ENCODE measurements around the gene ST7. TPM values are rescaled to one million over a fixed set of nuclear protein-coding genes. Genes with fewer than 3 reads are reported as not detected.

ST7 gene
- polyA plus RNA-seq, 1 donor (not counting 4 experiments of a cell fraction or from before 2014, with no cell fraction given) = 16.9 TPM

DNA sequence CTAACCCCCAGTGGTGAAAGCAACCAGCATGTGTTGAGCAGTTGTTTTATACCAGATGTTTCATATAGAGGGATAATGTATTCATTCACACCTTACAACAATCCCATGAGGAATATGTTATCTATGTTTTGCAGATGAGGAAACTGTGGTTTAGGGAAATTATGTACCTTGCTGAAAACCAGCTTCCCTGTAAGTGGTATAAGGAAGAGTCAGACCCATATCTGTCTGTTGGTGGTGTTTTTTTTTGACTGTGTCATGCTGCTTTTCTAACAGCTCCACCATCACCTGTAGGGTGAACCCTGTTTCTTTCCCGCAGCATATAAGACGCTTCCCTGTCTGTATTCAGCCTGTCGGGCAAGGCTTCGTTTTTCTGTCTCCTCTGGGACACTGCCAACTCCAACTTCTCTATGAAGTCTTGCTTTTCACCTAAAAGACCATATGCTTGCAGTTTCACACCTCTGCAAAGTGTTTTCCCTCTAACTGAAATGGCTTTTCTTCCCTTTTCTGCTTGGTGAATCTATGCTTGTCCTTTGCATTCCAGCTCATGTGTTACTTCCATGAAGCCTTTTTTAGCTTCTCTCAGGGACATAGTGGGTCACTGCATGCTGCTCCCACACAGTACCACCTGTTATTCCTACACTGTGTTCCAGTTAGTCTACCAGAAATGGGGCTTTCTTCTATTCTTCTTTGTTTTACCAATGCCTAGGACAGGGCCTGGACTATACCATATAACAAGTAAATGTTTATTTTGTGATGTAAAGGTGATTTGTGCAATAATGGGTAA, 92.8 kb downstream of the ST7 start:
- no peak for TF ChIP-seq CTCF (optimal IDR thresholded peaks at IDR 0.05 in 1 of 3, IDR thresholded peaks at IDR 0.05 in 1 of 3, conservative IDR thresholded peaks at IDR 0.05 in 1 of 3; ENCODE audit: extremely low read depth in 1 of 3, insufficient read depth in 2 of 3, low read length in 3 of 3)
- no peak for TF ChIP-seq EZH2 (IDR thresholded peaks at IDR 0.05; ENCODE audit: low read length)
- dilution Hi-C loops (cut with MboI; ENCODE audit: extremely low pct_ligation_motif_present, low sequenced_read_pairs) = no loop called here
- Histone ChIP-seq H3K27ac (ENCODE audit: control insufficient read depth, insufficient read depth, low read length) (no peak overlapping the region), H3K9me1 (ENCODE audit: control insufficient read depth, extremely low read depth, insufficient read depth, low read length) (no peaks in the 10 kb centered on the region), H4K20me1 (ENCODE audit: control insufficient read depth, extremely low read depth, insufficient read depth, low read length) (no peaks in the 10 kb centered on the region), H2AFZ (ENCODE audit: control insufficient read depth, low read length) (no peak overlapping the region), H3K9me3 (ENCODE audit: control insufficient read depth, low read depth, low read length) (no peaks in the 10 kb centered on the region), H3K9ac (ENCODE audit: control insufficient read depth, extremely low read depth, insufficient read depth, low read length) (no peak overlapping the region), H3K4me3 (ENCODE audit: control insufficient read depth in 2 of 3, extremely low read depth in 1 of 3, insufficient read depth in 2 of 3, low read depth in 1 of 3, low read length in 3 of 3) (no peak overlapping the region), H3K79me2 (ENCODE audit: control insufficient read depth, insufficient read depth, low read length) (no peaks in the 10 kb centered on the region), H3K27me3 (ENCODE audit: control insufficient read depth, extremely low read depth, insufficient read depth, low read length) (no peaks in the 10 kb centered on the region), H3K4me2 (ENCODE audit: control insufficient read depth, extremely low read depth, insufficient read depth, low read depth, low read length) (no peak overlapping the region), H3K4me1 (ENCODE audit: control insufficient read depth, extremely low read depth, insufficient read depth, low read length) (no peaks in the 10 kb centered on the region), H3K36me3 (ENCODE audit: control insufficient read depth in 2 of 2, extremely low read depth in 1 of 2, insufficient read depth in 2 of 2, low read length in 2 of 2) (no peaks in the 10 kb centered on the region)
- FAIRE-seq (no peak), DNase-seq (ENCODE audit: low read depth, low spot score) (no peak)

- DNase-seq (ENCODE audit: low read depth, low spot score) = no peak
- no peaks in the 10 kb centered on the region for H3K4me1 ChIP-seq (ENCODE audit: control insufficient read depth, extremely low read depth, insufficient read depth, low read length)
- H3K9me3 ChIP-seq (ENCODE audit: control insufficient read depth, low read depth, low read length) = no peaks in the 10 kb centered on the region
- H2AFZ ChIP-seq (ENCODE audit: control insufficient read depth, low read length) = no peak overlapping the region
- H4K20me1 ChIP-seq (ENCODE audit: control insufficient read depth, extremely low read depth, insufficient read depth, low read length) = no peaks in the 10 kb centered on the region
- H3K27me3 ChIP-seq (ENCODE audit: control insufficient read depth, extremely low read depth, insufficient read depth, low read length) = no peaks in the 10 kb centered on the region
- TF ChIP-seq EZH2 (IDR thresholded peaks at IDR 0.05; ENCODE audit: low read length) (no peak), CTCF (optimal IDR thresholded peaks at IDR 0.05 in 1 of 3, IDR thresholded peaks at IDR 0.05 in 1 of 3, conservative IDR thresholded peaks at IDR 0.05 in 1 of 3; ENCODE audit: extremely low read depth in 1 of 3, insufficient read depth in 2 of 3, low read length in 3 of 3) (no peak)
- no peaks in the 10 kb centered on the region for H3K9me1 ChIP-seq (ENCODE audit: control insufficient read depth, extremely low read depth, insufficient read depth, low read length)
- dilution Hi-C loops (cut with MboI; ENCODE audit: extremely low pct_ligation_motif_present, low sequenced_read_pairs) = no loop called here
- H3K79me2 ChIP-seq (ENCODE audit: control insufficient read depth, insufficient read depth, low read length) = no peaks in the 10 kb centered on the region
- no peak overlapping the region for H3K4me2 ChIP-seq (ENCODE audit: control insufficient read depth, extremely low read depth, insufficient read depth, low read depth, low read length)
- no peak overlapping the region for H3K4me3 ChIP-seq (ENCODE audit: control insufficient read depth in 2 of 3, extremely low read depth in 1 of 3, insufficient read depth in 2 of 3, low read depth in 1 of 3, low read length in 3 of 3)
- H3K9ac ChIP-seq (ENCODE audit: control insufficient read depth, extremely low read depth, insufficient read depth, low read length) = no peak overlapping the region
- no peak for FAIRE-seq
- H3K36me3 ChIP-seq (ENCODE audit: control insufficient read depth in 2 of 2, extremely low read depth in 1 of 2, insufficient read depth in 2 of 2, low read length in 2 of 2) = no peaks in the 10 kb centered on the region
- H3K27ac ChIP-seq (ENCODE audit: control insufficient read depth, insufficient read depth, low read length) = no peak overlapping the region
These were observed 94.2 kb downstream of the ST7 start for GRCh38 chr7:117047496-117047895.
